ENCODE measurements around the gene TAF13. TPM values are rescaled to one million over a fixed set of nuclear protein-coding genes. Genes with fewer than 3 reads are reported as not detected.

TAF13 gene
- 10 to 100 TPM; 25.9 to 26.5 TPM for total RNA-seq
- polyA plus RNA-seq (2013, experiment 1 of 2), result 13.3 TPM
- polyA plus RNA-seq (2013, experiment 2 of 2), result 21.2 TPM
- total RNA-seq, result 7.0 to 48.0 (median 21.1) reads per million in 172 experiments

GRCh38 chr1:109075531-109076490 lies at the start of gene TAF13:
TAF13 (minus strand) TSS chr1:109076003; CDS start chr1:109075947, 56 bp downstream.
- ChIA-PET CTCF (interaction anchor here (0.9 to 2.8 kb wide), 5 partner anchors 15 to 1543 kb away, joined by 3 to 26 read pairs (median 6); partner anchors contain the start of gene TMEM167B), POLR2A (interaction anchor here (0.6 to 3.1 kb wide), 21 partner anchors 11 to 1263 kb away, joined by 3 to 83 read pairs (median 5); partner anchors contain the start of genes CLCC1, GNAI3, HENMT1 and PRPF38B)
- Histone ChIP-seq H3K4me3 (ENCODE audit: low read length) (peak within 1 kb of the TSS; percentile 88), H3K9me3 (ENCODE audit: control insufficient read depth in 1 of 2, insufficient read depth in 1 of 2, low read length in 2 of 2) (no peaks in the 10 kb centered on the region), H3K27me3 (ENCODE audit: control insufficient read depth in 1 of 2, insufficient read depth in 2 of 2, low read length in 2 of 2) (no peaks in the 10 kb centered on the region), H3K27ac (ENCODE audit: low read depth in 1 of 2, low read length in 2 of 2) (peak within 1 kb of the TSS; percentile 92 to 94), H3K36me3 (ENCODE audit: insufficient read depth, low read length) (peaks cover 4% of the 10 kb centered on the region), H3K4me1 (ENCODE audit: insufficient read depth, low read length) (peaks cover 12% of the 10 kb centered on the region)
- intact Hi-C loops (cut with DNase I, micrococcal nuclease), result loop anchor here (2.0 kb wide), 2 partner anchors 15 to 33 kb away; partner anchors contain the start of genes TMEM167B (in 2 of the 2) and WDR47 (in 1 of the 2)
- H3K27me3 Mint-ChIP-seq, result no peaks in the 10 kb centered on the region
- peak; percentile 94 for ATAC-seq (ENCODE audit: poor library complexity)
- no peaks in the 10 kb centered on the region for H3K9me3 Mint-ChIP-seq
- TF ChIP-seq, protein P1, sequence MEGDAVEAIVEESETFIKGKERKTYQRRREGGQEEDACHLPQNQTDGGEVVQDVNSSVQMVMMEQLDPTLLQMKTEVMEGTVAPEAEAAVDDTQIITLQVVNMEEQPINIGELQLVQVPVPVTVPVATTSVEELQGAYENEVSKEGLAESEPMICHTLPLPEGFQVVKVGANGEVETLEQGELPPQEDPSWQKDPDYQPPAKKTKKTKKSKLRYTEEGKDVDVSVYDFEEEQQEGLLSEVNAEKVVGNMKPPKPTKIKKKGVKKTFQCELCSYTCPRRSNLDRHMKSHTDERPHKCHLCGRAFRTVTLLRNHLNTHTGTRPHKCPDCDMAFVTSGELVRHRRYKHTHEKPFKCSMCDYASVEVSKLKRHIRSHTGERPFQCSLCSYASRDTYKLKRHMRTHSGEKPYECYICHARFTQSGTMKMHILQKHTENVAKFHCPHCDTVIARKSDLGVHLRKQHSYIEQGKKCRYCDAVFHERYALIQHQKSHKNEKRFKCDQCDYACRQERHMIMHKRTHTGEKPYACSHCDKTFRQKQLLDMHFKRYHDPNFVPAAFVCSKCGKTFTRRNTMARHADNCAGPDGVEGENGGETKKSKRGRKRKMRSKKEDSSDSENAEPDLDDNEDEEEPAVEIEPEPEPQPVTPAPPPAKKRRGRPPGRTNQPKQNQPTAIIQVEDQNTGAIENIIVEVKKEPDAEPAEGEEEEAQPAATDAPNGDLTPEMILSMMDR (IDR thresholded peaks at IDR 0.05), result no peak
- DNase-seq, result peak; percentile 69 to 93 (median 82)
- H3K4me3 Mint-ChIP-seq, result peak within 1 kb of the TSS; percentile 95
- peaks cover 14% of the 10 kb centered on the region for H3K4me1 Mint-ChIP-seq (ENCODE audit: low read depth)
- peak within 1 kb of the TSS; percentile 99 for H3K27ac Mint-ChIP-seq
- H3K36me3 Mint-ChIP-seq (ENCODE audit: low read depth), result peaks cover 31% of the 10 kb centered on the region

DNA sequence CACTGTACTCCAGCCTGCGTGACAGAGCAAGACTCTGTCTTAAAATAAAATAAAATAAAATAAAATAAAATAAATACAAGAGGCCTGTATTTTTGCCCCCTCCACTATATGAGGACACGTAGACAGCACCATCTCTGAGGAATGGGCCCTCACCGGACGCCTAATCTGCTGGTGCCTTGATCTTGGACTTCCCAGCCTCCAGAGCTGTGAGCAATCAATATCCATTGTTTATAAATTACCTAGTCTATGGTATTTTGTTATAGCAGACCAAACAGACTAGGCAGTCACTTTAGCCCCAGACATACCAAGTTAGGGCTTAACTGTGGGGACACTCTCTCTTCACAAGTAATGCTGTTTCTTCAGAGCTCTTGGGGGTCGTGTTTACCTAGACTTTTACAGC lies 44.6 kb upstream of the TAF13 start:
- POLR2A ChIA-PET, result no interaction called here

DNA sequence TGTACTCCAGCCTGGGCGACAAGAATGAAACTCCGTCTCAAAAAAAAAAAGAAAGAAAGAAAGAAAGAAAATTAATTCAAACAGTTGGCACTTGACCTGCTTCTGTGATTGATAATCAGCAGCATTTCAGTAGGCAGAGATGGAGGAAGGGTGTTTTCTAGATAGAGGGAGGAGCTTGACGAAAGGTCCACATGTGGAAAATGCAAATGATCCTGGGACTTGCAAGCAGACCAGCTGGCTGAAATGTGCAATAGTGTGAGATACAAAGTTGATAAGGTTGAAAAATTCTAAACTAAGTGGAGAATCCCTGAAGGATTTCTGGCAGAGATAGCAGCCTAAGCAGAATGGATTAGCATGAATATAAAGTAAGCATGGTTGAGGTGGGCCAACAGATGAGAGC lies 42.3 kb upstream of the TAF13 start:
- DNase-seq (no peak), ATAC-seq (ENCODE audit: poor library complexity) (no peak)
- H3K4me3 Mint-ChIP-seq, result no peak overlapping the region
- Histone ChIP-seq H3K27me3 (ENCODE audit: control insufficient read depth in 1 of 2, insufficient read depth in 2 of 2, low read length in 2 of 2) (no peaks in the 10 kb centered on the region), H3K36me3 (ENCODE audit: insufficient read depth, low read length) (no peaks in the 10 kb centered on the region), H3K27ac (ENCODE audit: low read depth in 1 of 2, low read length in 2 of 2) (no peak overlapping the region), H3K9me3 (ENCODE audit: control insufficient read depth in 1 of 2, insufficient read depth in 1 of 2, low read length in 2 of 2) (no peaks in the 10 kb centered on the region), H3K4me1 (ENCODE audit: insufficient read depth, low read length) (peaks cover 16% of the 10 kb centered on the region), H3K4me3 (ENCODE audit: low read length) (no peak overlapping the region)
- TF ChIP-seq, protein P1 (IDR thresholded peaks at IDR 0.05), result no peak
- peaks cover 4% of the 10 kb centered on the region for H3K27me3 Mint-ChIP-seq
- no peaks in the 10 kb centered on the region for H3K9me3 Mint-ChIP-seq
- intact Hi-C loops (cut with DNase I, micrococcal nuclease), result loop anchor here (10.0 kb wide), 2 partner anchors 97 to 367 kb away; partner anchors contain the start of genes ATXN7L2 (in 1 of the 2) and SARS1 (in 1 of the 2)
- CTCF ChIA-PET, result no interaction called here
- H3K27ac Mint-ChIP-seq, result no peak overlapping the region
- H3K4me1 Mint-ChIP-seq (ENCODE audit: low read depth), result peaks cover 19% of the 10 kb centered on the region
- POLR2A ChIA-PET, result no interaction called here
- H3K36me3 Mint-ChIP-seq (ENCODE audit: low read depth), result peaks cover 5% of the 10 kb centered on the region

More for the DNA sequence above, 44.6 kb upstream of the TAF13 start:
- Histone ChIP-seq H3K27ac (ENCODE audit: low read depth in 1 of 2, low read length in 2 of 2) (no peak overlapping the region), H3K4me1 (ENCODE audit: insufficient read depth, low read length) (no peaks in the 10 kb centered on the region), H3K36me3 (ENCODE audit: insufficient read depth, low read length) (no peaks in the 10 kb centered on the region), H3K9me3 (ENCODE audit: control insufficient read depth in 1 of 2, insufficient read depth in 1 of 2, low read length in 2 of 2) (no peaks in the 10 kb centered on the region), H3K4me3 (ENCODE audit: low read length) (no peak overlapping the region), H3K27me3 (ENCODE audit: control insufficient read depth in 1 of 2, insufficient read depth in 2 of 2, low read length in 2 of 2) (no peaks in the 10 kb centered on the region)
- DNase-seq, result no peak
- no peak overlapping the region for H3K27ac Mint-ChIP-seq
- intact Hi-C loops (cut with DNase I, micrococcal nuclease), result no loop called here
- no peak overlapping the region for H3K4me3 Mint-ChIP-seq
- TF ChIP-seq, protein P1 (IDR thresholded peaks at IDR 0.05), result no peak
- no peaks in the 10 kb centered on the region for H3K27me3 Mint-ChIP-seq
- no peaks in the 10 kb centered on the region for H3K9me3 Mint-ChIP-seq
- ATAC-seq (ENCODE audit: poor library complexity), result no peak
- CTCF ChIA-PET, result interaction anchor here (0.7 kb wide), 1 partner anchor 8 kb away, joined by 3 read pairs; a partner anchor contains a TSS
- no peaks in the 10 kb centered on the region for H3K36me3 Mint-ChIP-seq (ENCODE audit: low read depth)
- H3K4me1 Mint-ChIP-seq (ENCODE audit: low read depth), result no peaks in the 10 kb centered on the region
